Bronchus fibroblast of lung (primary cell): ENCODE measurements around the gene FALEC. TPM values are rescaled to one million over a fixed set of nuclear protein-coding genes. Genes with fewer than 3 reads are reported as not detected.

Source experiments
- total RNA-seq: library from RNA; depleted of rRNA; stranded (reverse); fragments of >200 nt; gene quantifications from 2 replicates; pipeline ENCODE4 v1.2.3, GENCODE V29; 2015

FALEC gene
- total RNA-seq = not detected in 2 replicates

GRCh38 chr1:150515328-150516049 is at the start of gene FALEC:
TSS of gene FALEC (plus strand) at chr1:150515752.

GRCh38 chr1:150486966-150487762 is 28.4 kb upstream of the FALEC start, which contains the start of gene TARS2:
TSS of gene TARS2 (plus strand) at chr1:150487419. CDS start at chr1:150487451, 32 bp downstream.

GRCh38 chr1:150507912-150508864 is 7.4 kb upstream of the FALEC start, which contains the start of gene ECM1:
TSS of gene ECM1 (plus strand) at chr1:150508109. CDS start at chr1:150508210, 101 bp downstream.

GRCh38 chr1:150548632-150549495 is 33.3 kb downstream of the FALEC start, which contains the start of gene ADAMTSL4:
TSS of gene ADAMTSL4 (plus strand) at chr1:150549408. CDS start at chr1:150552289, 2,881 bp downstream.

GRCh38 chr1:150579110-150579944 is 63.8 kb downstream of the FALEC start, which contains the start of gene MCL1:
TSS of gene MCL1 (minus strand) at chr1:150579610. CDS start at chr1:150579530, 80 bp downstream.

Other genes starting within 250 kb of the FALEC start
- gene APH1A, start 246.7 kb upstream of the FALEC start, total RNA-seq = 109 and 111 TPM in 2 replicates
- 5.5 and 9.5 TPM in 2 replicates for gene C1orf54, start 243.0 kb upstream of the FALEC start, total RNA-seq
- 0.74 and 1.0 TPM in 2 replicates for gene CIART, start 233.2 kb upstream of the FALEC start, total RNA-seq
- 74.6 and 85.2 TPM in 2 replicates for gene MRPS21, start 221.9 kb upstream of the FALEC start, total RNA-seq
- 28.4 and 29.8 TPM in 2 replicates for gene PRPF3, start 194.2 kb upstream of the FALEC start, total RNA-seq
- 6.8 and 8.2 TPM in 2 replicates for gene RPRD2, start 151.6 kb upstream of the FALEC start, total RNA-seq
- 22.0 and 27.2 TPM in 2 replicates for gene TARS2, start 28.3 kb upstream of the FALEC start, total RNA-seq
- gene ECM1, start 7.6 kb upstream of the FALEC start, total RNA-seq = 44.2 and 44.6 TPM in 2 replicates
- gene ADAMTSL4, start 33.7 kb downstream of the FALEC start, total RNA-seq = 23.5 and 25.6 TPM in 2 replicates
- 119 and 137 TPM in 2 replicates for gene MCL1, start 63.9 kb downstream of the FALEC start, total RNA-seq
- gene ENSA, start 113.9 kb downstream of the FALEC start, total RNA-seq = 131 and 138 TPM in 2 replicates
- gene GOLPH3L, start 181.4 kb downstream of the FALEC start, total RNA-seq = 11.9 and 13.1 TPM in 2 replicates
- gene HORMAD1, start 205.1 kb downstream of the FALEC start, total RNA-seq = not detected in 2 replicates